ENCODE data around the gene ETV2. TPM values are rescaled to one million over a fixed set of nuclear protein-coding genes. Genes with fewer than 3 reads are reported as not detected.
A peak's percentile ranks its signal among the peaks of the same experiment; 100 is the strongest.
"Not testable (repeated sequence)": the region's sequence is repeated elsewhere in the genome, so short reads cannot be mapped to it uniquely, and the experiment has no call there.

Gene ETV2
- total RNA-seq, 4 donors from 2014 or later: 0.65 to 0.82 TPM; not detected in 2

GRCh38 chr19:35648017-35648961, 6.7 kb downstream of the ETV2 start, which contains the start of gene COX6B1:
TSS of gene COX6B1 (plus strand) at chr19:35648323. CDS start at chr19:35651244, 2,921 bp downstream.
- TF ChIP-seq, protein P1, sequence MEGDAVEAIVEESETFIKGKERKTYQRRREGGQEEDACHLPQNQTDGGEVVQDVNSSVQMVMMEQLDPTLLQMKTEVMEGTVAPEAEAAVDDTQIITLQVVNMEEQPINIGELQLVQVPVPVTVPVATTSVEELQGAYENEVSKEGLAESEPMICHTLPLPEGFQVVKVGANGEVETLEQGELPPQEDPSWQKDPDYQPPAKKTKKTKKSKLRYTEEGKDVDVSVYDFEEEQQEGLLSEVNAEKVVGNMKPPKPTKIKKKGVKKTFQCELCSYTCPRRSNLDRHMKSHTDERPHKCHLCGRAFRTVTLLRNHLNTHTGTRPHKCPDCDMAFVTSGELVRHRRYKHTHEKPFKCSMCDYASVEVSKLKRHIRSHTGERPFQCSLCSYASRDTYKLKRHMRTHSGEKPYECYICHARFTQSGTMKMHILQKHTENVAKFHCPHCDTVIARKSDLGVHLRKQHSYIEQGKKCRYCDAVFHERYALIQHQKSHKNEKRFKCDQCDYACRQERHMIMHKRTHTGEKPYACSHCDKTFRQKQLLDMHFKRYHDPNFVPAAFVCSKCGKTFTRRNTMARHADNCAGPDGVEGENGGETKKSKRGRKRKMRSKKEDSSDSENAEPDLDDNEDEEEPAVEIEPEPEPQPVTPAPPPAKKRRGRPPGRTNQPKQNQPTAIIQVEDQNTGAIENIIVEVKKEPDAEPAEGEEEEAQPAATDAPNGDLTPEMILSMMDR (IDR thresholded peaks at IDR 0.05): no peak
- ATAC-seq (ENCODE audit: low FRiP score) (peak; percentile 78), DNase-seq (ENCODE audit: low spot score) (peak; percentile 65)

DNA sequence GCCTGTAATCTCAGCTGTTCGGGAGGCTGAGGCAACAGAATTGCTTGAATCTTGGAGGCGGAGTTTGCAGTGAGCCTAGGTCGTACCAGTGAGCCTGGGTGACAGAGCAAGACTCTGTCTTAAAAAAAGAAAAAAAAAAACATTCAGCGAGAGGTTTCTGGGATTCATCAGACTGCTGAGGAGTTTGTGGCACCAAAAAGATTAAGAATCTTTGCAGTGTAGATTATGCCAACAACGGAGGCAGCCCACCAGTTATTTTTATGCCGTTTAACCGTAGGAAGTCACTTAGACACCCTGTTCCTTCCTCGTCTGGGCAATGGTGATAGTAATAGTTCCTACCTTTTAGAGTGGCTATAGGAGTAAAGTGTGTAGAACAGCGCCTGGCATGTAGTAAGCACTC, 9.0 kb downstream of the ETV2 start:
- DNase-seq (ENCODE audit: low spot score) (no peak), ATAC-seq (ENCODE audit: low FRiP score) (no peak)
- TF ChIP-seq, protein P1 (IDR thresholded peaks at IDR 0.05): no peak

DNA sequence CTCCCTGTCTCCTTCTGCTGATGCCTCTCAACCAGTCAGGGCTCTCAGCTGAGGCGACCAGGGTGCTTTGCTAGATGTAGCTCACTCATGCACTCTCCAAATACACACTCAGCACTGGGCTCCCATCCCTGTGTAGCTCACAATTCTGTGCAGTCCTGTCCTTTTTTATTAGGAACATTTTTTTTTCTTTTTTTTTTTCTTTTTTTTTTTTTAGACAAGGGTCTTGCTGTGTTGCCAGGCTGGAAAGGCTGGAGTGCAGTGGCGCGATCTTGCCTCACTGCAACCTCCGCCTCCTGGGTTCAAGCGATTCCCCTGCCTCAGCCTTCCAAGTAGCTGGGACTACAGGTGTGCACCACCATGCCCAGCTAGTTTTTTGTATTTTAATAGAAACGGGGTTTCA, 13.3 kb downstream of the ETV2 start:
- not testable (repeated sequence) for ATAC-seq (ENCODE audit: low FRiP score)

GRCh38 chr19:35655600-35655999, 14.1 kb downstream of the ETV2 start:
- no peak for DNase-seq (ENCODE audit: low spot score)
- TF ChIP-seq, protein P1 (IDR thresholded peaks at IDR 0.05): no peak
- ATAC-seq (ENCODE audit: low FRiP score): no peak

More for the DNA sequence above, 13.3 kb downstream of the ETV2 start:
- DNase-seq (ENCODE audit: low spot score): not testable (repeated sequence)

DNA sequence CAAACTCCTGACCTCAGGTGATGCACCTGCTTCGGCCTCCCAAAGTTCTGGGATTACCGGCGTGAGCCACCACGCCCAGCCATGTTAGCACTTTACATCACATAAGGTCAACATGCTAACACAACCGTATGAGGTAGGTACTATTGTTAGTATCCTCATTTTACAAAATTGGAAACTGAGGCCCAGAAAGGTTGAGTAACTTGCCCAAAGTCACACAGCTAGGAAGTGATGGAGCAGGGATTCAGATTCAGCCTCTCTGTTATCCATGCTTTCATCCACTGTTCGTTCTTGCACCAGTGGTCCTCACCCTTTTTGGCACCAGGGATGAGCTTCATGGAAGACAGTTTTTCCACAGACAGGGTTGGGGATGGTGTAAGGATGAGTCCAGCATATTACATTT, 15.2 kb downstream of the ETV2 start:
- DNase-seq (ENCODE audit: low spot score) (no peak), ATAC-seq (ENCODE audit: low FRiP score) (no peak)
- TF ChIP-seq, protein P1 (IDR thresholded peaks at IDR 0.05): no peak

GRCh38 chr19:35657904-35658700, 16.6 kb downstream of the ETV2 start:
- ATAC-seq (ENCODE audit: low FRiP score) (no peak), DNase-seq (ENCODE audit: low spot score) (no peak)
- TF ChIP-seq, protein P1 (IDR thresholded peaks at IDR 0.05): no peak

GRCh38 chr19:35661995-35662340, 20.4 kb downstream of the ETV2 start:
- DNase-seq (ENCODE audit: low spot score) (no peak), ATAC-seq (ENCODE audit: low FRiP score) (no peak)
- TF ChIP-seq, protein P1 (IDR thresholded peaks at IDR 0.05): no peak
